T follicular helper cell (primary cell): ENCODE measurements around the gene CD151.
A peak's percentile ranks its signal among the peaks of the same experiment; 100 is the strongest.

Source experiments
- DNase-seq: peaks from one replicate; pipeline ENCODE4 v3.0.0-alpha.2; 2020; ENCODE audit warnings: low read depth

The CD151 gene

GRCh38 chr11:797296-798092 lies 35.3 kb upstream of the CD151 start:
- DNase-seq: peak; percentile 70

- peak; percentile 72 for DNase-seq
These were observed 34.5 kb upstream of the CD151 start, which contains the start of gene SLC25A22 for GRCh38 chr11:798093-798713. SLC25A22 (minus strand) TSS chr11:798281; CDS start chr11:795006, 3,275 bp downstream.

- no peak for DNase-seq
These were observed 33.0 kb upstream of the CD151 start for GRCh38 chr11:799641-800316.

GRCh38 chr11:800473-800872 lies 32.3 kb upstream of the CD151 start:
- DNase-seq: no peak

GRCh38 chr11:801097-801780 lies 31.5 kb upstream of the CD151 start:
- no peak for DNase-seq

GRCh38 chr11:802018-802617 lies 30.6 kb upstream of the CD151 start:
- DNase-seq: no peak

GRCh38 chr11:802693-803466 lies 29.9 kb upstream of the CD151 start:
- DNase-seq: no peak

GRCh38 chr11:803467-803742 lies 29.3 kb upstream of the CD151 start:
- DNase-seq: no peak

GRCh38 chr11:803770-804598 lies 28.8 kb upstream of the CD151 start:
- DNase-seq: no peak

GRCh38 chr11:804599-804964 lies 28.2 kb upstream of the CD151 start:
- DNase-seq: no peak

GRCh38 chr11:808427-809286 lies 24.1 kb upstream of the CD151 start:
- no peak for DNase-seq

- peak; percentile 98 for DNase-seq
These were observed 23.3 kb upstream of the CD151 start, which contains the start of gene RPLP2 for GRCh38 chr11:809287-810039. RPLP2 (plus strand) TSS chr11:809967; CDS start chr11:810235, 268 bp downstream.

- no peak for DNase-seq
These were observed 22.6 kb upstream of the CD151 start for GRCh38 chr11:810040-810567.

GRCh38 chr11:811446-812245 lies 21.1 kb upstream of the CD151 start:
- DNase-seq: no peak

GRCh38 chr11:812390-812789 lies 20.4 kb upstream of the CD151 start:
- no peak for DNase-seq

- no peak for DNase-seq
These were observed 19.7 kb upstream of the CD151 start for GRCh38 chr11:813072-813455.

- no peak for DNase-seq
These were observed 19.2 kb upstream of the CD151 start for GRCh38 chr11:813456-814096.
